SU-DHL-6 (cell line): Measurements from ENCODE around the gene ZIC2.

Experiments
- H2AFZ ChIP-seq: fragments of 200-600 bp; sonication (generic); 2 replicates; pipeline ENCODE4 v1.6.1; 2014; ENCODE audit warnings: low read depth, mild to moderate bottlenecking, moderate library complexity, mixed read lengths, antibody characterized with exemption, low read length; ENCODE audit not compliant: severe bottlenecking
- H3F3A ChIP-seq: fragments of 200-600 bp; shearing (Covaris generic); 2 replicates; pipeline ENCODE4 v1.6.0; 2016; ENCODE audit warnings: antibody characterized with exemption, mild to moderate bottlenecking; ENCODE audit not compliant: insufficient read depth
- H3K27ac ChIP-seq: fragments of 200-600 bp; sonication (generic); 2 replicates; pipeline ENCODE4 v1.5.1; 2016; ENCODE audit warnings: low read depth, mild to moderate bottlenecking, low read length, moderate library complexity, mixed read lengths
- H3K27me3 ChIP-seq: fragments of 200-600 bp; sonication (generic), shearing (Covaris generic); 2 replicates; pipeline ENCODE4 v1.6.0; 2014; ENCODE audit warnings: mild to moderate bottlenecking, low read length
- H3K36me3 ChIP-seq: fragments of 200-600 bp; sonication (generic); 2 replicates; pipeline ENCODE4 v1.6.1; 2014; ENCODE audit warnings: mild to moderate bottlenecking, low read length, mixed read lengths
- H3K4me2 ChIP-seq: fragments of 300-600, 200-600 bp; shearing (Covaris generic), sonication (generic); 2 replicates; pipeline ENCODE4 v1.6.0; 2014; ENCODE audit warnings: low read length, low read depth, mild to moderate bottlenecking; ENCODE audit not compliant: poor library complexity, severe bottlenecking
- H3K4me3 ChIP-seq: fragments of 200-600 bp; sonication (generic); 2 replicates; pipeline ENCODE4 v1.5.1; 2014; ENCODE audit warnings: antibody characterized with exemption, low read length, mild to moderate bottlenecking, mixed read lengths; ENCODE audit not compliant: insufficient read depth, poor library complexity, severe bottlenecking
- H3K79me2 ChIP-seq: fragments of 200-600 bp; sonication (generic); 2 replicates; pipeline ENCODE4 v1.6.1; 2014; ENCODE audit warnings: mild to moderate bottlenecking, low read length, moderate library complexity; ENCODE audit not compliant: insufficient read depth
- H3K9ac ChIP-seq: fragments of 200-600 bp; sonication (generic); 2 replicates; pipeline ENCODE4 v1.7.0; 2014; ENCODE audit warnings: mild to moderate bottlenecking, low read length
- H3K9me2 ChIP-seq: fragments of 200-600 bp; sonication (generic); replicated peaks from 2 replicates; pipeline ENCODE4 v1.6.1; 2014; ENCODE audit warnings: low read length; ENCODE audit not compliant: insufficient read depth
- H3K9me3 ChIP-seq: fragments of 200-600 bp; sonication (generic); 2 replicates; pipeline ENCODE4 v1.6.1; 2014; ENCODE audit warnings: low read length, mixed read lengths; ENCODE audit not compliant: insufficient read depth
- H4K20me1 ChIP-seq: fragments of 200-600 bp; sonication (generic); 2 replicates; pipeline ENCODE4 v1.6.1; 2014; ENCODE audit warnings: low read depth, mild to moderate bottlenecking, antibody characterized with exemption, low read length, moderate library complexity, mixed read lengths
- EZH2phosphoT487 ChIP-seq: fragments of 200-600 bp; sonication (generic), shearing (Covaris generic); conservative IDR thresholded peaks from 2 replicates; pipeline ENCODE4 v1.6.1; 2018; ENCODE audit warnings: mild to moderate bottlenecking, antibody characterized with exemption, low read length, moderate library complexity, mixed read lengths
- TF ChIP-seq, protein P1 (sequence below): fragments of 200-600 bp; sonication (generic); IDR thresholded peaks from one replicate; pipeline ENCODE4 v1.5.1; 2017; ENCODE audit warnings: antibody characterized with exemption, mild to moderate bottlenecking, low read length, moderate library complexity; ENCODE audit not compliant: insufficient read depth, poor library complexity, severe bottlenecking

Gene ZIC2

DNA sequence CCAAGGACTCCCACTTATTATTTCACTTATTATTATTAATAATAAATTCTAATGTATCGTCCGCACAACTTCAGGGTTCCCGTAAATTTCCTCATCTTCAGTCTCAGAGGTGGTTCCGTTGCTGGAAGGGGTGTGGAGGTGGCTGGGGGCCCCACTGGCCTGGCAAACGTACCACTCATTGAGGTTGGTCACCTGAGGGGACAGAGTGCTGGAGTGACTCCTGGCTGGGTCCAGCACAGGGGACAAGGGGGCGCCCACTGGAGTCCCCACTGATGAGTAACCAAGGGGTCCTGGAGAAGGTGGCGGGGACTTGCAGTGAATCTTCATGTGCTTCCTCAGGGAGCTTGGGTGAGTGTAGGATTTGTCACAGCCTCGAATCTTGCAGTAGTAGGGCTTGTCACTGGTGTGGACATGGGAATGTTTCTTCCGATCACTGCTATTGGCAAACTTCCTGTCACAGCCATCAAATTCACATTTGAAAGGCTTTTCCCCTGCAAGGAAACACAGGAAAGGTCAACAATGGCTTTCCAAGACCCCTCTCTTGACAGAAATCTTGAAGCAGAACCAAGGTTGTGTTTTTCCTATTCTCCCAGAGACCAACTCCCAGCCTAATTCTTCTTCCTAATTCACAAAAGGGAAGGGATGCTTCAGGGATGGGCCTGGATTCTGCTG lies 16.1 kb upstream of the ZIC2 start:
- H3K79me2 ChIP-seq, result no peaks in the 10 kb centered on the region
- H3K4me3 ChIP-seq, result no peak overlapping the region
- H2AFZ ChIP-seq, result no peak overlapping the region

DNA sequence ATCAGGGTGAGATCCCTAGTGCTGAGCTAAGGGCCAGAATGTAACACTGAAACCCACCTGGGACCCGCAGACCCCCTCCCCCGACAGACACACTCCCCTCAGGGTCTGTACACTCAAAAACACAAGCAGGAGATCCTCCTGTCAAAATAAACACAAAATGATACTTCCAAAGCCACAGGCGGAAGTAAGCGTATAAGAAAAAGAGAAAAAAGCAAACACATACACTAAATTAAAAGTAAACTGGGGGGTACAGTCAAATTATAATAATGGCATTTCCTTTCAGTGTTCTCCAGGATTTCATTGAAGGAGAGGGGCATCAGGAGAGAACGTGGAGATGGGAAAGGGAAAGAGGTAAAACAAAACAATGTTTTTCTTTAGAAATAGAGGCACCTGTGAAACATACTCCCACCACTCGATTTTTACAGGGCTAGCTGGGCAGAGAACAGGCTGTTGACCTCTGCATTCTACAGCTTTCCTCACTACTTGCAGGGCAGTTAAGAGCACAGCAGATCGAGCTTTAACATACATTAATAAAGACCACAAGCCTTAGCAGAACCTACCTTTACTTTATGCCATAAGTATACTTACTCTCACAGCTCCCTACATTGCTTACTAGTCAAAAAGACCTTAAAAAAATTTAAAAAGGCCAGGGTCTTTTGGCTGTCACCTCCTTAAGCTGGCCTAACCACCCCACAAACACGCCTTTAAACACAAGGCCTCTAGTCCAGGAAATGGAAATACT lies 15.3 kb upstream of the ZIC2 start:
- Histone ChIP-seq H4K20me1 (no peaks in the 10 kb centered on the region), H3F3A (no peaks in the 10 kb centered on the region), H3K9me2 (no peaks in the 10 kb centered on the region), H3K27ac (no peak overlapping the region), H3K9me3 (no peaks in the 10 kb centered on the region), H3K4me3 (no peak overlapping the region), H2AFZ (no peak overlapping the region), H3K36me3 (no peaks in the 10 kb centered on the region), H3K9ac (no peak overlapping the region), H3K27me3 (no peaks in the 10 kb centered on the region), H3K4me2 (no peak overlapping the region), H3K79me2 (no peaks in the 10 kb centered on the region)
- TF ChIP-seq, protein P1, sequence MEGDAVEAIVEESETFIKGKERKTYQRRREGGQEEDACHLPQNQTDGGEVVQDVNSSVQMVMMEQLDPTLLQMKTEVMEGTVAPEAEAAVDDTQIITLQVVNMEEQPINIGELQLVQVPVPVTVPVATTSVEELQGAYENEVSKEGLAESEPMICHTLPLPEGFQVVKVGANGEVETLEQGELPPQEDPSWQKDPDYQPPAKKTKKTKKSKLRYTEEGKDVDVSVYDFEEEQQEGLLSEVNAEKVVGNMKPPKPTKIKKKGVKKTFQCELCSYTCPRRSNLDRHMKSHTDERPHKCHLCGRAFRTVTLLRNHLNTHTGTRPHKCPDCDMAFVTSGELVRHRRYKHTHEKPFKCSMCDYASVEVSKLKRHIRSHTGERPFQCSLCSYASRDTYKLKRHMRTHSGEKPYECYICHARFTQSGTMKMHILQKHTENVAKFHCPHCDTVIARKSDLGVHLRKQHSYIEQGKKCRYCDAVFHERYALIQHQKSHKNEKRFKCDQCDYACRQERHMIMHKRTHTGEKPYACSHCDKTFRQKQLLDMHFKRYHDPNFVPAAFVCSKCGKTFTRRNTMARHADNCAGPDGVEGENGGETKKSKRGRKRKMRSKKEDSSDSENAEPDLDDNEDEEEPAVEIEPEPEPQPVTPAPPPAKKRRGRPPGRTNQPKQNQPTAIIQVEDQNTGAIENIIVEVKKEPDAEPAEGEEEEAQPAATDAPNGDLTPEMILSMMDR, result no peak
- no peak for TF ChIP-seq EZH2phosphoT487

More for the DNA sequence above, 16.1 kb upstream of the ZIC2 start:
- Histone ChIP-seq H3K4me2 (no peak overlapping the region), H4K20me1 (no peaks in the 10 kb centered on the region), H3F3A (no peaks in the 10 kb centered on the region), H3K9me3 (no peaks in the 10 kb centered on the region), H3K36me3 (no peaks in the 10 kb centered on the region), H3K9ac (no peak overlapping the region), H3K27me3 (no peaks in the 10 kb centered on the region), H3K27ac (no peak overlapping the region), H3K9me2 (no peaks in the 10 kb centered on the region)
- no peak for TF ChIP-seq EZH2phosphoT487
- TF ChIP-seq, protein P1, result no peak

DNA sequence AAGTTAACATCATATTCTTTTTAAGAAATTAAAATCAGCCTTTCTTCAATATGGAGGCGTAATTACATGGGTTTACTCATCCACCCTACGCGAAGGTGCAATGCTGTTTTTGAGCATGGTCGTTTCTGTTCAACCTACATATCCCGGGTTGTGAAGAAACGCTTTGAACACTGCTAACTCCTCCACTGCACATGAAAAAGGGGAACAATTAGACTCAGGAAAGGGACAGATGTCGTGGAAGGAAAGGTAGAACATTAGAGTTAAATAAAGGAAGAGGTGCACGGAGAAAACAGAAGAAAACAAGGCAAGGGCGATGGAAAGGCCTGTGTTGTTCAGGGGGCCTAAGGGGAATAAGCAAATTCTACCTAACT lies 14.1 kb upstream of the ZIC2 start:
- H3K4me2 ChIP-seq, result no peak overlapping the region
- no peaks in the 10 kb centered on the region for H3K36me3 ChIP-seq
- H3F3A ChIP-seq, result no peaks in the 10 kb centered on the region
- H3K4me3 ChIP-seq, result no peak overlapping the region
- no peaks in the 10 kb centered on the region for H4K20me1 ChIP-seq
- no peak overlapping the region for H2AFZ ChIP-seq
- no peaks in the 10 kb centered on the region for H3K9me2 ChIP-seq
- TF ChIP-seq, protein P1, result no peak
- no peak for TF ChIP-seq EZH2phosphoT487
- no peaks in the 10 kb centered on the region for H3K79me2 ChIP-seq
- no peaks in the 10 kb centered on the region for H3K9me3 ChIP-seq
- H3K27me3 ChIP-seq, result no peaks in the 10 kb centered on the region
- no peak overlapping the region for H3K9ac ChIP-seq
- no peak overlapping the region for H3K27ac ChIP-seq
